HL-60 (cell line): ENCODE measurements around the gene IFRD2.

ENCODE experiments used
- CTCF ChIP-seq: IDR thresholded peaks from one replicate; pipeline ENCODE4 v1.5.1; 2011; ENCODE audit warnings: low read length, control low read depth, inconsistent platforms; ENCODE audit not compliant: insufficient read depth
- GABPA ChIP-seq: IDR thresholded peaks from 2 replicates; pipeline ENCODE4 v1.6.1; 2012; ENCODE audit warnings: low read depth
- POLR2AphosphoS5 ChIP-seq: IDR thresholded peaks from 2 replicates; pipeline ENCODE4 v1.6.1; 2012; ENCODE audit warnings: low read depth
- REST ChIP-seq: IDR thresholded peaks from 2 replicates; pipeline ENCODE4 v1.6.1; 2012; ENCODE audit warnings: low read depth; ENCODE audit not compliant: insufficient replicate concordance
- SPI1 ChIP-seq: IDR thresholded peaks from 2 replicates; pipeline ENCODE4 v1.6.1; 2012; ENCODE audit warnings: low read depth, mild to moderate bottlenecking, borderline replicate concordance

GRCh38 chr3:50303013-50303815, 11.0 kb upstream of the IFRD2 start, which contains the start of gene HYAL1:
- TF ChIP-seq CTCF (peak; percentile 2), REST (no peak), POLR2AphosphoS5 (no peak), GABPA (no peak), SPI1 (no peak)
